ENCODE results near the gene MEOX1.
"Not testable (repeated sequence)": the region's sequence is repeated elsewhere in the genome, so short reads cannot be mapped to it uniquely, and the experiment has no call there.

The MEOX1 gene

GRCh38 chr17:43616852-43617251, 44.9 kb downstream of the MEOX1 start:
- no peak for DNase-seq (ENCODE audit: low spot score)

- no peak for DNase-seq (ENCODE audit: low spot score)
Observed at GRCh38 chr17:43616421-43616820, 45.3 kb downstream of the MEOX1 start.

DNA sequence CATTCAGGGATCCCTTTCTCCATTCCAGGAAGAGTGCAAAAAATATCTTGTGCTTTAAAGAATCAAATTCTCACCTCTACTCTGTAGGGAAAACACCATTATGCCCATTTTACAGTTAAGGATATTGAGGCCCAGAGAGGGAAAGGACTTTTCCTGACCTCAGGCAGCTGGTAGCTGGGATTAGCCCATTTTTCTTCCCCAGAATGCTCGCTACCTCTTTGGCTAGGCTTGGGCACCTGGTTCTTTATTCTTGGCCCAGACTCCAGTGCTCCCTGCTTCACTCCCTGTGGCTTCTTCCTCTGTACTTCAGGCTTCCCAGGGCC, 45.7 kb downstream of the MEOX1 start:
- DNase-seq (ENCODE audit: low spot score), result no peak

- DNase-seq (ENCODE audit: low spot score), result no peak
Observed at GRCh38 chr17:43615330-43616028, 46.2 kb downstream of the MEOX1 start.

- no peak for DNase-seq (ENCODE audit: low spot score)
Observed at GRCh38 chr17:43614561-43614960, 47.2 kb downstream of the MEOX1 start.

- DNase-seq (ENCODE audit: low spot score), result no peak
Observed at GRCh38 chr17:43613917-43614316, 47.8 kb downstream of the MEOX1 start.

DNA sequence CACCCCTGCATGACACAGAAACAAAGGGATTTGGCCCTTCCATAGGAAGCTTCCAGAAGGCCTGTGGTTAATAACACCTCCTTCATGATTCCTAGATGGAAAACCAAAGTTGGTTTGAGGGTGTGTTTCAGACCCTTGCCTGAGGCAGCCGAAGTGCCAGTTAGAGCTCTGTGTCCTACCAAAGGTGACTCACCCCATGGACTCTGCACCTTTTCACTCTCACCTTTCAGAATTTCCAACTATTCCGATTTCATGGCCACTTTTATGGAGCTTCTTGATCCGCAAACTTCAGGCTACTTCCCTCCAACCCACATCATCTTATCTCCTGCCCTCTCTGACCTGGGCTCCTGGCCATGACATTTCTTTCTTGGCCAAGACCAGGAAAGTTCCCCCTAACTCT, 49.2 kb downstream of the MEOX1 start:
- no peak for DNase-seq (ENCODE audit: low spot score)

DNA sequence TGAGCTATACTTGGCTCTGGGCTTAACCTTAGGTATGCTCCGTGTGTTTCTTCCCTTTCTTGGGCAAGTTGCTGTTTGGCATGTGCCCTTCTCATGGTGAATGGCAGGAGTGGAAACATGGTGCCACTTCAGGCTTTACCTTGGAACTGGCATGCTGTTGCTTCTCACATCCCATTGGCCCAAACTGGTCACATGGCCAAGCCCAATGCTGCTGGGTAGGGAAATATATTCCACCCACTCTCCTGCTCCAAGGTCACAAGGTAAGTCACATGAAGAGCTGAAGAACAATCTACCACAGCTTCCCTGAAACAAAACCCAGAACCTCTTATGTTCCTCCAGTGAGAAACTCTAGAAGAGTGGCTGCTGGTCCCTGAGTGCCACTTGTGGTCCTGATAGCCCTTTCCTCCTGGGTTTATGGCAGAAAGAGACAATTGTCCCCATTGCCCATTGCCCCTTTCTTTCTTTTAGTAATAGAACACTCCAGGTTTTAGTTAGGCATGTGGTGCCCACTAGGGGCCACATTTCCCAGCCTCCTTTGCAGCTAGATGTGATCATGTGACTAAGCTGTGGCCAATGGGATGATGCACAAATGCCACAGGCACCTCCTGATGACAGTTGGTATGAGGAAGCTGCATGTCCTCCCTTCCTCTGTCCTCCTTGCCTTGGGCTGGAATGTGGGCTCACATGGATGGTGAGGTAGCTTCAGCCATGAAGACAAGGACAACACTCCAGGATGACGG, 50.3 kb downstream of the MEOX1 start:
- no peak for DNase-seq (ENCODE audit: low spot score)

DNA sequence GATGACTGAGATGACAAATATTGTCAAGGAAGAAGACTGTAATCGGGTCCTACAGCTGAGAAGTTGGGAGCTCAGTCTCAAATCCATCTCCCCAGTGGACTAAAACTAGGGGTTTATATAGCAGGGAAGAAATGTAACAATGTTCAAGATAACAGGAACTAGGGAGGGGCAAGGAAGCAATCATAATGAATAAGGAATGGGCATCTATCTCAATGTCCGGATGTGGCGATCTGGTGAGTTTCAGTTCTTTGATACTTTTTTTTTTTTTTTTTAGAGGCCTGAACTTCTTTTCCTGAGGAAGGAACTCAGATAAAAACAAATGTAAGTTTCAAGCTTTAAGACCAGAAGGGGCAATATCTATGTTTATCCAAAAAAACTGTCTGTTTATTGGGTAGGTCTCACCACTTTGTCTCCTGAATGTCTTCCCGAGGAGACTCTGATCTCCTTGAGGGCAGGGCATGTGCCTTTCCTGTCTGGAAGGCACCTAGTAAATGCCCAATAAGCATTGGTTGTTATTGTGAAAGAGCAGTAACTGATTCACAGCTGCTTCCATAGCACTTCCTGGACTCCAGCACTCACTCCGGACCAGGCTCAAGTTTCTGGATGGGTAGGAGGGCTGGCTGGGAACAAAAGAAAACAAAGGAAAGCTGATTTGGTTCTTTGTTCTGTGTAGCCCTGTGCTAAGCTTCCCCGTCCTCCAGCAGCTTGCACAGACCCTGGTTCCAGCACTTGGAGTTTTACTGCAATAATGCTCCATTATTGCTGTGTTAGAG, 51.9 kb downstream of the MEOX1 start:
- DNase-seq (ENCODE audit: low spot score), result no peak

DNA sequence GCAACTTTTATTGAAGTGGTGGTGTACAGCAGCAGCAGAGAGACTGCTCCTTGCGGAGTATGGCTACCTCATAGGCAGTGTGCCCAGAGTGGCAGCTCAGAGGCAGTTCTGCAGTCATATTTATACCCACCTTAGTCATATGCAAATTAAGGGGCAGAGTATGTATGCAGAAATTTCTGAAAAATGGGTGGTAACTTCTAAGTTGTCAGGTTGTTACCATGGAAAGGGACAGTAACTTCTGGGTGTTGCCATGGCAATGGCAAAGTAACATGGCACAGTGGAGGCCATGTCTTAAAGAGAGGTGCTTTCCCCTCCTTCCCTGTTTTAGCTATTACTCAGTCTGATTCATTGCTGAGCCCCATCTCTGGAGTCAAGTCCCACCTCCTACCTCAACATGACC, 53.4 kb downstream of the MEOX1 start:
- no peak for DNase-seq (ENCODE audit: low spot score)

DNA sequence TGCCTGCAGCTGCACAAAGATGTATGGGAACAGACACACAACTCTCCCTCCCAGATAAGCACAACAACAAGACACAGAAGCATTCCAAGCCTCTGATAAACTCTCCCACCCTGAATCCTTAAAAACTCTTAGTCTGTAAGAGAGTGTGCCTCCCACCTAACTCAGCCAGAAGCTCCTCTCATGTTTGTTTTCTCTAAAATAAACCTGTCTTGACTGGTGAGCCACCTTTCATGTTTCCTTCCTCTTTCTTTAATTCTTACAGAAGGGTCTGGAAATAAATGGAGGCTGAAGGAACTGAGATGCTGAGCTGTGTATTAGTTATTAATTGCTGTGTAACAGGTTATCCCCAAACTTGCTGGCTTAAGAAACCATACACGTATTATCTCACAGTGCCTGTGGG, 57.2 kb downstream of the MEOX1 start:
- DNase-seq (ENCODE audit: low spot score), result no peak

GRCh38 chr17:43603321-43603720, 58.4 kb downstream of the MEOX1 start:
- DNase-seq (ENCODE audit: low spot score), result no peak

- DNase-seq (ENCODE audit: low spot score), result not testable (repeated sequence)
Observed at GRCh38 chr17:43602556-43602955, 59.2 kb downstream of the MEOX1 start.

DNA sequence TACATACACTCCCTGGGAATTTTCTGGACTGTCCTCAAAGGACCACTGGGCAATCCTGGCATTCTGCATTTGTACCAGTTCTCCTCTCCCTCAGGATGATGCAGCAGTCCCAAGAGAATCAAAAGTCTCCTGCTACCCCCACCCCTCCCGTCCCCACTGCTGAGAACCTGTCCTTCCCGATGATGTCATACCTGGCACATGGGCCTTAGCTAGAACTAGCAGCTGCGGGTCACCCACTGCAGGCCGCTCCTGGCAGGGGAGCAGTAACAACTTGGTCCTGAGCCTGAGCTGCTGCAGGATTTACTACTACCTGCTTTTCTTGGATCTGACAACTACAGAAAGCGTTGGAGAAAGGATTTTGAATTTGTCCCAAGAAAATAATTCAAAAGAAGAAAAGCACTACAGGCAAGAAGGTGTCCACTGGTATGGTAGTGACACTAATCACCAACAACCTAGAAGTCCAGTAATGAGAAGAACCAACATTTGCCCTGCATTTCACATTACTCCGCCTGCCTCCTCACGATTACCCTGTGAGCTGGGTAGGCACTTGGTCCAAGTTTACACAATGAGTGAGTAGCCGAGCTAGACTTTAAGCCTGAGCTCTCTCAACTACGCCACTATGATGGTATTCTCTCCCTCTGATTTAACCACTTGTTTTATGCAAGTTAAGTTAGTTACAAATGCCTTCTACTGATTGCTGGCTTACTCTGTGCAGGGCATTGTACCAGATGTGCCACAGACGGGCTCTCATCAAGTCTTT, 60.3 kb downstream of the MEOX1 start:
- DNase-seq (ENCODE audit: low spot score), result no peak

- no peak for DNase-seq (ENCODE audit: low spot score)
Observed at GRCh38 chr17:43599835-43600234, 61.9 kb downstream of the MEOX1 start.

DNA sequence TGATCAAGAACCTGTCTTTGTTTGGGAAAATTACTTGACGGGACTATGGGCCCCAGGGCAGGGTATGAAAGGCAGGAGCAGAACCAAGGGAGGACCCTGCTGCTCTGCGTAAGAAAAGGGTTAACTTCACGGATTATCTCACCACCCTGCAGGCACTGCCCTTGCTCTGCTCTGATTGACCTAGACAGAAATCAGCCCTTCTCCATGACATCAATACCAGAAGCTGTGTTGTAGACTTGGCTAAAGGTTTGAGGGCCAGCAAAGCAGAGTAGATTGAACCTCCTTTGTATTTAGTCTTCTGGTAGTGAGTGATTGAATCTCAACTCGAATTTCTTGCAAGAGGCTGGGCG, 62.7 kb downstream of the MEOX1 start:
- no peak for DNase-seq (ENCODE audit: low spot score)

- DNase-seq (ENCODE audit: low spot score), result no peak
Observed at GRCh38 chr17:43598357-43599045, 63.2 kb downstream of the MEOX1 start.

GRCh38 chr17:43597624-43598356, 63.9 kb downstream of the MEOX1 start:
- DNase-seq (ENCODE audit: low spot score), result no peak

GRCh38 chr17:43595466-43595865, 66.3 kb downstream of the MEOX1 start:
- no peak for DNase-seq (ENCODE audit: low spot score)

- DNase-seq (ENCODE audit: low spot score), result no peak
Observed at GRCh38 chr17:43591779-43592562, 69.8 kb downstream of the MEOX1 start.

Data from COLO829 (cell line).